Inferior parietal cortex (tissue), 1 donor: ENCODE measurements around the gene IRGC.

ENCODE experiments used
- DNase-seq: peaks from one replicate; pipeline ENCODE4 v3.0.0-alpha.2; 2016; ENCODE audit errors: extremely low spot score

IRGC gene

DNA sequence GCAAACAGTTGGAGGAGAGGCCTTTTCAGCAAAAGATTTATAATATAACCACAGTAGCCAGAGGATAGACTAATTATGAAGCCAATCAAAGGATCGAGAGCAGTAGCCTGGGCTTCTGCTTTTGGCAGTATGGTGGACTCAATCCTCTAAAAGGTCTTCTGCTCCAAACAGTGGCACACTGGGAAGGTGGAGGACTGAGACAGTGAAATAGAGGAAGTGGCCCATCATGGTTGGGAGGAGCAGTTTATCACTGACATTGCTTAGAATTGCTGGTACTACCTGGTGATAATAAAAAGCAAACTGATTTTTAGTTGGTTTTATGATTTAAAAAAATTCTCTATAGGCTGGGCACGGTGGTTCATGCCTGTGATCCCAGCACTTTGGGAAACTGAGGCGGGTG lies 25.0 kb upstream of the IRGC start:
- DNase-seq: no peak

DNA sequence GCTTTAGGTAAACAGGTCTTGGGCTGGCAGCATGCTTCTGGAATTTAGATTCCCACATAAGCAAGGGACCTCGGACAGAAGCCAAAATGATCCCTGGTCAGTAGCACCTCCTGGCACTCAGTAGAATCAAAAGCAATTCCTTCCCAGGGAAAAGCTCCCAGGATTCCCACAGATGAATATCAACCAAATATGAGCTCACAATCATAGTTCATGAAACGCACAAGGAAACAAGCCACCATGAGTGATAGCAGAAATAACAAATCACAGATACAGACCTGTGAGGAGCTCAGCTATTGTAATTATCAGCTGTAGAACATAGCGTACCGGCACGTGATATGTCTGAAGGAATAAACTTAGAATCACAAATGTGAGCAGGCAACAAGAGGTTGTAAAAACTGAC lies 24.1 kb upstream of the IRGC start:
- DNase-seq: no peak

DNA sequence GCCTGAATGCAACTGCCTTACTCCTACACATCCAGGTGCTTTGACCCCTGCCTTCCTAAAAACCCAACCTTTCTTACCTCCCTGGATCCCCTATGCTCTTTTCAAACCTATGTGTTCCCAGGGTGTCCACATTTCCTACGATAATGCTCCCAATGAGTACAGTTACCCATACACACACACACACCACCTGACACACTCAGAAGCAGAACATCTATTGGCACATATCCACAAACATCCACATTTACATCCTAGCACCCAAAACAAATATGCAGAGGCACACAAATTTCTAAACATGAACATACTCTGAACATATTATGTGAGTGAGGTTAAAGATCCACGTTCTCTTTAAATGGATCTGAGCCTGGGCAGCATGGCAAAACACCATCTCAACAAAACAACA lies 23.5 kb upstream of the IRGC start:
- no peak for DNase-seq

GRCh38 chr19:43692877-43693276 lies 23.0 kb upstream of the IRGC start:
- DNase-seq: no peak

DNA sequence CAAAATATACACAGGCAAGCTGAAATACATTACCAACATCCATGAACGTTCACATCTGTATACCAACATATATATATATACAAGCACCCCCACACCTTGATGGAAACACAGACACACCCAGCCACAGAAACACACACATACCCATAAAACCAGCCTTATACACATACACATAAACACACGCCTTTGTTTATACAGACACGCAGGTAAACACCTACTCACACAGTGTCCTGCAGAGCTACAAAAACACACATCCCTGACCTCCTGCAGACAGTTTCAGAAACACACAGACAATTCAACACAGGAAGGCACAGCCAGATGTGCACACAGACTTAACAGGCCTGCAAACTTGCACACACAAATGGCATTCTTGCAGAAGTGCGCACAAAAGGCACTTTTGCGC lies 21.3 kb upstream of the IRGC start:
- no peak for DNase-seq

GRCh38 chr19:43695985-43696704 lies 19.7 kb upstream of the IRGC start:
- DNase-seq: no peak

- DNase-seq: no peak
Measured at GRCh38 chr19:43697295-43697694, 18.6 kb upstream of the IRGC start.

GRCh38 chr19:43699506-43700394 lies 16.1 kb upstream of the IRGC start:
- no peak for DNase-seq

- DNase-seq: peak; percentile 29
Measured at GRCh38 chr19:43700395-43701000, 15.4 kb upstream of the IRGC start.

- no peak for DNase-seq
Measured at GRCh38 chr19:43704002-43704705, 11.7 kb upstream of the IRGC start.

GRCh38 chr19:43705729-43706128 lies 10.1 kb upstream of the IRGC start:
- DNase-seq: no peak

GRCh38 chr19:43707158-43707712 lies 8.6 kb upstream of the IRGC start:
- DNase-seq: no peak

- no peak for DNase-seq
Measured at GRCh38 chr19:43708716-43709115, 7.2 kb upstream of the IRGC start.

DNA sequence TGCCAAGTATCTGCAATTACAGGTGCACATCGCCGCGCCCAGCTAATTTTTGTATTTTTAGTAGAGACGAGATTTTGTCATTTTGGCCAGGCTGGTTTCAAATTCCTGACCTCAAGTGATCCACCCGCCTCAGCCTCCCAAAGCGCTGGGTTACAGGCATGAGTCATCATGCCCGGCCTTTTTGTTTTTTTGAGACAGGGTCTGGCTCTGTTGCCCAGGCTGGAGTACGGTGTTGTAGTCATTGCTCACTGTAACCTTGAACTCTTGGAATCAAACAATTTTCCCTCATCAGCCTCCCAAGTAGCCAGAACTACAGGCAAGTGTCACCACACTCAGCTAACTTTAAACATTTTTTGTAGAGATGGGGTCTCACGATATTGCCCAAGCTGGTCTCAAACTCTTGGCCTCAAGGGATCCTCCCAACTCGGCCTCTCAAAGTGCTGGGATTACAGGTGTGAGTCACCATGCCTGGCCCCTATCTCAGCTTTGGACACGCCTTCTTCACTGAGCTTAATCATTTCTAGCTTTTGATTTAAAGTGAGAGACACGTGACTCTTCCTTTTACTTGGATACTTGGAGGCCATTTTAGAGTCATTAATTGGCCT lies 4.0 kb upstream of the IRGC start:
- DNase-seq: no peak

DNA sequence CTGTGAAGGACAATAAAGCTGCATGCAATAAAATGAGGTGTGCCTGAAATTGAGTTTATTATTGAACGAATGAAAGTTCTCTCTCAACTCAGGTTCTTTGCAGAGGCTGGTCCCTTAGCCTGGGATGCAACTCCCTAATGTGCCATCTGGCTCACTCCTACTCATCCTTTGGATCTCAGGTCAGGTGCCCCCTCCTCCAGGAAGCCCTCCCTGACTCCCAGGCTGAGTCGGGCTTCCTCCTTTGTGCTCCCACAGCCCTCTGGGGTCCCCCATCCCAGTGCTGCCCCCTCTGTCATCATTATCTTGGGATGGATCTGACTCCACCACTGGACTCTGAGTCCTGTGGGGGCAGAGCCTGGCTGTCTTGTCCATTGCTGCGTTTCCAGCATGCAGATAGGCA lies 2.7 kb upstream of the IRGC start:
- DNase-seq: no peak

DNA sequence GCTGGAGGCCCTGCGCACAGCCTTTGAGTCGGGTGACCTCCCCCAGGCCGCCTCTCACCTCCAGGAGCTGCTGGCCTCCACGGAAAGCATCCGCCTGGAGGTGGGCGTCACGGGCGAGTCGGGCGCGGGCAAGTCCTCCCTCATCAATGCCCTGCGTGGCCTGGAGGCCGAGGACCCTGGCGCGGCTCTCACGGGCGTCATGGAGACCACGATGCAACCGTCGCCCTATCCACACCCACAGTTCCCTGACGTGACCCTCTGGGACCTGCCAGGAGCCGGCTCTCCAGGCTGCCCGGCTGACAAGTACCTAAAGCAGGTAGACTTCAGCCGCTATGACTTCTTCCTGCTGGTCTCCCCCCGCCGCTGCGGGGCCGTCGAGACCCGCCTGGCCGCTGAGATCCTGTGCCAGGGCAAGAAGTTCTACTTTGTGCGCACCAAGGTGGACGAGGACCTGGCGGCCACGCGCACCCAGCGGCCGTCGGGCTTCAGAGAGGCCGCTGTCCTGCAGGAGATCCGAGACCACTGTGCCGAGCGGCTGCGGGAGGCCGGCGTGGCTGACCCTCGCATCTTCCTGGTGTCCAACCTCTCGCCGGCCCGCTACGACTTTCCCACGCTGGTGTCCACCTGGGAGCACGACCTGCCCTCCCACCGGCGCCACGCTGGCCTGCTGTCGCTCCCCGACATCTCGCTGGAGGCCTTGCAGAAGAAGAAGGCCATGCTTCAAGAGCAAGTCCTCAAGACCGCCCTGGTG lies 2.9 kb downstream of the IRGC start:
- DNase-seq: no peak

GRCh38 chr19:43719378-43719868 lies 3.5 kb downstream of the IRGC start:
- no peak for DNase-seq

DNA sequence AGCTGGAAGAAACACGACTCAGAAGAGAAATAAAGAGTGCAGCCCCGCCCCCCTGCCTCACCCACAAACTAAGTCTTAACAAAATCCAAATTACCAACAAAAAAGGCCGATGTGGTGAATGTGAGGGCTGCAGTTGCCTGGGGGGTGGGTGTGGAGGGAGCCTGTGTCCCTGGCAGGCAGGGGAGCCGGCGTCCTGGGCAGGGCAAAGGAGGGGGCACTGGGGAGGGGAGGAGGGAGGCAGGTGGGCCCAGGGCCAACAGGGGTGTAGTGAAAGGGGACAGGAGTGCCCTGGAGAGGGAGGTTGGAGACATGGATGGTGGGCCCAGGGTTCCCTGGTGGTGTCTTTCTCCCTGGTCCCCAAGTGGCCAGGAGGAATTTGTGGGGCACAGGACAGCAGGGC lies 4.0 kb downstream of the IRGC start:
- DNase-seq: no peak

GRCh38 chr19:43720936-43721335 lies 5.1 kb downstream of the IRGC start:
- no peak for DNase-seq

DNA sequence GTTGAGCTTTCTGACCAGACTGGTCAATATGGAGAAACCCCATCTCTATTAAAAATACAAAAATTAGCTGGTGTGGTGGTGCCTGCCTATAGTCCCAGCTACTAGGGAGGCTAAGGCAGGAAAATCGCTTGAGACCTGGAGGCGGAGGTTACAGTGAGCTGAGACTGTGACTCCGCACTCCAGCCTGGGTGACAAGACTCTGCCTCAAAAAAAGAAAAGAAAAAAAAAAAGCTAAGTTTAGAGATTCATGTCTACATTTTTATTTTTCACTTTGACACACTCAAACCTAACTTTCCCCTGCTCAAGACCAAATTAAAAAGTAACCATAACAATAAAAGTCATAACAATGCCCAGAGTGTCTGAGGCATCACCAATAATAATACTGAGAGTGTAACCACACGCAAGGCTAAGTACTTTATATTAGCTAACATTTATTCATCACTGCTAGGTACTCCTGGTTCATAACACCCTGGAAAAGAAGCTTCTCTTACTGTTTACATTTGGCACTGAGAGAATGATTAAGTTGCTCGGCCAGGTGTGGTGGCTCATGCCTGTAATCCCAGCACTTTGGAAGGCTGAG lies 5.7 kb downstream of the IRGC start:
- no peak for DNase-seq
